Smooth muscle cell (in vitro differentiated cells): ENCODE data around the gene PIH1D2. TPM values are rescaled to one million over a fixed set of nuclear protein-coding genes. Genes with fewer than 3 reads are reported as not detected.

ENCODE experiments used
- DNase-seq: peaks from one replicate; lab custom pipeline; 2025; ENCODE audit not compliant: unreplicated experiment; lab: John Stamatoyannopoulos, UW
- H2AFZ ChIP-seq: fragments of 200-600 bp; sonication (generic); 2 replicates; pipeline ENCODE4 v1.6.0; 2016; ENCODE audit warnings: antibody characterized with exemption, low read depth, mild to moderate bottlenecking
- H3F3A ChIP-seq: fragments of 200-600 bp; sonication (generic); 2 replicates; pipeline ENCODE4 v1.6.0; 2017; ENCODE audit warnings: antibody characterized with exemption, low read depth
- H3K27ac ChIP-seq: fragments of 200-600 bp; sonication (generic); 2 replicates; pipeline ENCODE4 v1.5.1; 2016; ENCODE audit warnings: low read depth, mild to moderate bottlenecking
- H3K27me3 ChIP-seq: fragments of 200-600 bp; sonication (generic); 2 replicates; pipeline ENCODE4 v1.6.1; 2016; ENCODE audit warnings: low read depth, mild to moderate bottlenecking
- H3K36me3 ChIP-seq: fragments of 200-600 bp; sonication (generic); 2 replicates; pipeline ENCODE4 v1.5.1; 2016; ENCODE audit warnings: low read depth
- H3K4me1 ChIP-seq: fragments of 200-600 bp; sonication (generic); 2 replicates; pipeline ENCODE4 v1.5.1; 2016; ENCODE audit warnings: low read depth
- H3K4me2 ChIP-seq: fragments of 200-600 bp; sonication (generic); 2 replicates; pipeline ENCODE4 v1.6.0; 2016; ENCODE audit warnings: mild to moderate bottlenecking
- H3K4me3 ChIP-seq: fragments of 200-600 bp; sonication (generic); 2 replicates; pipeline ENCODE4 v1.5.1; 2016; ENCODE audit warnings: mild to moderate bottlenecking
- H3K79me2 ChIP-seq: fragments of 200-600 bp; sonication (generic); 2 replicates; pipeline ENCODE4 v1.6.0; 2016; ENCODE audit warnings: low read depth, mild to moderate bottlenecking
- H3K9ac ChIP-seq: fragments of 200-600 bp; sonication (generic); 2 replicates; pipeline ENCODE4 v1.6.0; 2016; ENCODE audit warnings: low read depth
- H3K9me3 ChIP-seq: fragments of 200-600 bp; sonication (generic); replicated peaks from 2 replicates; pipeline ENCODE4 v1.5.1; 2016; ENCODE audit warnings: low read depth
- H4K20me1 ChIP-seq: fragments of 200-600 bp; sonication (generic); 2 replicates; pipeline ENCODE4 v1.6.0; 2016; ENCODE audit warnings: low read depth
- WGBS: methylation state at CpG from one replicate; pipeline ENCODE4 v1.1.7; 2016; ENCODE audit warnings: low lambda C conversion rate; 5-methylcytosine and 5-hydroxymethylcytosine counted together
- polyA plus RNA-seq: library from polyadenylated mRNA; unstranded; fragments of >200 nt; fragmentation: Nextera tagmentation; extraction: Ambion mirVana; gene quantifications from 2 replicates; pipeline ENCODE4 v1.2.1, GENCODE V29; 2016
- total RNA-seq: library from RNA; depleted of rRNA; stranded (reverse); fragments of >200 nt; gene quantifications from 2 replicates; pipeline ENCODE4 v1.2.3, GENCODE V29; 2014
- TF ChIP-seq, protein P1 (sequence below): fragments of 200-600 bp; sonication (generic); IDR thresholded peaks from 2 replicates; pipeline ENCODE4 v1.5.1; 2017; ENCODE audit warnings: borderline replicate concordance, mild to moderate bottlenecking, antibody characterized with exemption; ENCODE audit not compliant: insufficient read depth, poor library complexity, severe bottlenecking

PIH1D2 gene
- total and polyA plus RNA-seq, 2 experiments from 2014 or later, result 0.18 to 1.0 TPM

- Histone ChIP-seq H3K4me1 (peaks cover 8% of the 10 kb centered on the region), H2AFZ (peak within 1 kb of the TSS; percentile 94), H3F3A (no peaks in the 10 kb centered on the region), H3K4me2 (peak within 1 kb of the TSS; percentile 87), H3K27ac (peak within 1 kb of the TSS; percentile 34), H3K79me2 (peaks cover 8% of the 10 kb centered on the region), H3K36me3 (peaks cover 11% of the 10 kb centered on the region), H4K20me1 (no peaks in the 10 kb centered on the region), H3K9me3 (no peaks in the 10 kb centered on the region), H3K4me3 (peak within 1 kb of the TSS; percentile 68), H3K27me3 (no peaks in the 10 kb centered on the region), H3K9ac (peak within 1 kb of the TSS; percentile 56)
- DNase-seq, result peak; percentile 71
- WGBS, result 2% methylated on average over 58 of the region's 71 CpGs
- TF ChIP-seq, protein P1, sequence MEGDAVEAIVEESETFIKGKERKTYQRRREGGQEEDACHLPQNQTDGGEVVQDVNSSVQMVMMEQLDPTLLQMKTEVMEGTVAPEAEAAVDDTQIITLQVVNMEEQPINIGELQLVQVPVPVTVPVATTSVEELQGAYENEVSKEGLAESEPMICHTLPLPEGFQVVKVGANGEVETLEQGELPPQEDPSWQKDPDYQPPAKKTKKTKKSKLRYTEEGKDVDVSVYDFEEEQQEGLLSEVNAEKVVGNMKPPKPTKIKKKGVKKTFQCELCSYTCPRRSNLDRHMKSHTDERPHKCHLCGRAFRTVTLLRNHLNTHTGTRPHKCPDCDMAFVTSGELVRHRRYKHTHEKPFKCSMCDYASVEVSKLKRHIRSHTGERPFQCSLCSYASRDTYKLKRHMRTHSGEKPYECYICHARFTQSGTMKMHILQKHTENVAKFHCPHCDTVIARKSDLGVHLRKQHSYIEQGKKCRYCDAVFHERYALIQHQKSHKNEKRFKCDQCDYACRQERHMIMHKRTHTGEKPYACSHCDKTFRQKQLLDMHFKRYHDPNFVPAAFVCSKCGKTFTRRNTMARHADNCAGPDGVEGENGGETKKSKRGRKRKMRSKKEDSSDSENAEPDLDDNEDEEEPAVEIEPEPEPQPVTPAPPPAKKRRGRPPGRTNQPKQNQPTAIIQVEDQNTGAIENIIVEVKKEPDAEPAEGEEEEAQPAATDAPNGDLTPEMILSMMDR, result no peak
Observed at GRCh38 chr11:112024773-112025678, 48.8 kb downstream of the PIH1D2 start, which contains the start of gene DLAT. Gene DLAT, plus strand, starts transcription at chr11:112025408. Its CDS starts 65 bp downstream, at chr11:112025473.

DNA sequence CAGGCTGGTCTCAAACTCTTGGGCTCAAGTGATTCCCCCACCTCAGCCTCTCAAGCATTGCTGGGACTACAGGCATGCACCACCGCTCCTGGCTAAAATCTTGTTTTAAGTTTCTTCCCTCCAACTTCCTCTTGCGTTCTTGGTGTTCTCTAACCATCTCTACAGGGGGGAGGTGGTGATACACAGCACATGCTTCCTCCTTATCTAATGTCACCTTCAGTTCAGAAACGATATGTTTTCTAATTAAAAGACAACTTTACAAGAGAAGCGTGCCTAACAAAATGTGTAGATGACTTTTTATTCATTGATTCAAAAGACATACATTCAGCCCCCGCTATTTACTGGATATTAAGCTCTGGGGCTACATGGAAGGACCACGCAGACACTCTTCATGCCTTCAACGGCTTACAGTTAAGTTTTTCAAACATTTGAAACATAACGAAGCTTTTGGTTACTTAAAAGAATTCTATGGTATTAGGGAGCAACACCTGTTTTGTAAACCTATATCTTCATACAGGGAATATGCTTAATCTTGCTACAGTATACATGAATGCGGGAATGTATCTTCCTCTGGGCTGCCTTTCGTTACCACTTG, 49.5 kb downstream of the PIH1D2 start:
- Histone ChIP-seq H3K4me1 (peaks cover 8% of the 10 kb centered on the region), H3F3A (no peaks in the 10 kb centered on the region)
- WGBS, result 15% methylated on average over 10 of the region's 10 CpGs

GRCh38 chr11:112023104-112023503, 50.7 kb downstream of the PIH1D2 start:
- 97% methylated on average over 3 of the region's 3 CpGs for WGBS
- H3K27me3 ChIP-seq, result no peaks in the 10 kb centered on the region
- TF ChIP-seq, protein P1, result no peak

More for the DNA sequence above, 49.5 kb downstream of the PIH1D2 start:
- Histone ChIP-seq H2AFZ (peak overlapping the region; percentile 94), H3K9me3 (no peaks in the 10 kb centered on the region), H3K36me3 (peaks cover 14% of the 10 kb centered on the region), H3K4me3 (peak overlapping the region; percentile 68), H3K27ac (peak overlapping the region; percentile 34), H3K9ac (peak overlapping the region; percentile 56), H3K79me2 (peaks cover 8% of the 10 kb centered on the region), H4K20me1 (no peaks in the 10 kb centered on the region), H3K27me3 (no peaks in the 10 kb centered on the region), H3K4me2 (peak overlapping the region; percentile 87)
- DNase-seq, result no peak
- TF ChIP-seq, protein P1, result no peak

More at GRCh38 chr11:112023104-112023503, 50.7 kb downstream of the PIH1D2 start:
- peaks cover 21% of the 10 kb centered on the region for H3K36me3 ChIP-seq
- no peak overlapping the region for H2AFZ ChIP-seq
- H3K4me1 ChIP-seq, result peaks cover 8% of the 10 kb centered on the region
- DNase-seq, result no peak
- H3F3A ChIP-seq, result no peaks in the 10 kb centered on the region
- H3K9me3 ChIP-seq, result no peaks in the 10 kb centered on the region
- no peak overlapping the region for H3K4me3 ChIP-seq
- H3K79me2 ChIP-seq, result peaks cover 8% of the 10 kb centered on the region
- no peaks in the 10 kb centered on the region for H4K20me1 ChIP-seq
- H3K4me2 ChIP-seq, result no peak overlapping the region
- H3K9ac ChIP-seq, result no peak overlapping the region
- no peak overlapping the region for H3K27ac ChIP-seq
